Femur (tissue), 1 donor: ENCODE measurements around the gene SUPT7L.
A peak's percentile ranks its signal among the peaks of the same experiment; 100 is the strongest.

Experiments
- DNase-seq: peaks from one replicate; pipeline ENCODE4 v3.0.0-alpha.2; 2017

The SUPT7L gene, protein sequence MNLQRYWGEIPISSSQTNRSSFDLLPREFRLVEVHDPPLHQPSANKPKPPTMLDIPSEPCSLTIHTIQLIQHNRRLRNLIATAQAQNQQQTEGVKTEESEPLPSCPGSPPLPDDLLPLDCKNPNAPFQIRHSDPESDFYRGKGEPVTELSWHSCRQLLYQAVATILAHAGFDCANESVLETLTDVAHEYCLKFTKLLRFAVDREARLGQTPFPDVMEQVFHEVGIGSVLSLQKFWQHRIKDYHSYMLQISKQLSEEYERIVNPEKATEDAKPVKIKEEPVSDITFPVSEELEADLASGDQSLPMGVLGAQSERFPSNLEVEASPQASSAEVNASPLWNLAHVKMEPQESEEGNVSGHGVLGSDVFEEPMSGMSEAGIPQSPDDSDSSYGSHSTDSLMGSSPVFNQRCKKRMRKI

DNA sequence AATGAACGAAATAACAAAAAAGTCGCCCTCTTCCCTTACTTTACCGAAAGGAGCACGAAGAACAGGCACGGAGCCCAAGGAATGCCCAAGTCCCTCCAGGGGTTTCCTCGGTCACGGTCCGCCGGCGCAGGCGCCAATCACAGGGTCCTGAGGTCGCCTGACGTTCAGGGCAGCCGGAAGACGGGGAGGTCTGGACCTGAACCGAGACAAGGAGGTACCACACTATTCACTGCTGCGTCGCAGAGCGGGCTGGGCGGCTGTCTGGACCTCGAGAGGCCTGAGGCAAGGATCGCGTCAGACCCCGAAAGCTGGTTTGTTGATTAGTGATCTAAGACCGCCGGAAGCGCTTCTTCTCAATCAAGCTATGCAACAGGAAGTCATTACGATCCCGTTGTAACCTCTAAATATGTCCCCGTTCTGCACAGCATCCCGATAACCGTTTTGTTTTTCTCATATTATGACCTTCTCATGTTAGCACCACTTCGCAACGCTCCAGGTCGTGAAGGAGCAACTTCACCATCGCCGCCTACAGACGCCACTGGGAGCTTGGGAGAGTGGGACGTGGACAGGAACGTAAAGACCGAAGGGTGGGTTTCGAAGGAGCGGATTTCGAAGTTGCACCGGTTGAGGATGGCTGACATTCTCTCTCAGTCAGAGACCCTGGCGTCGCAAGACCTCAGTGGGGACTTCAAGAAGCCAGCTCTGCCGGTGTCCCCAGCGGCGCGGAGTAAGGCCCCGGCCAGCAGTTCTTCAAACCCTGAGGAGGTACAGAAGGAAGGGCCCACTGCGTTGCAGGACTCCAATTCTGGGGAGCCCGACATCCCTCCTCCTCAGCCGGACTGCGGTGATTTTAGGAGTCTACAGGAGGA is at the start of gene SUPT7L, which contains the start of gene SLC4A1AP:
SUPT7L (minus strand) TSS at position 330 of the 869 bp plus-strand sequence. CDS start 1,422 bp downstream, outside the sequence.
SLC4A1AP (plus strand) TSS at position 605 of the 869 bp plus-strand sequence; CDS start at position 631, 26 bp downstream.
- peak; percentile 84 for DNase-seq

GRCh38 chr2:27713201-27713600 is 49.8 kb upstream of the SUPT7L start:
- no peak for DNase-seq

DNA sequence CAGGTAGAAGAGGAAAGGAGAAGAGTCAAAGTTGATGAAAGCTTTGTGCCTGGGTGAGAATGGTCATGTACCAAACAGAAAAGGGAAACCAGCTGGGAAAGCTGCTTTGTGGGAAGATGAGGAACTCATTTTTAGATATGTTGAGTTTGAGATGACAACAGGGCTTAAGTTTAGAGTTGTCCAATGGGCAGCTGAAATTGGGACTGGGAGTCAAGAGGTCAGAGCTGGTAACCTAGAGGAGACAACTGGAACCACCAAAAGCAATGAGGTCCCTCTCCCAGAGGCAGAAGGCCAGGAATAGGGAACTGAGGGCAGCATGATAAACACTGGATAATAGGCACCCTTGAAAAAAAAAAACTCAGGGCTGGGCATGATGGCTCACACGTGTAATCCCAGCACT is 49.1 kb upstream of the SUPT7L start:
- no peak for DNase-seq

- DNase-seq = no peak
Measured at GRCh38 chr2:27711804-27712203, 48.4 kb upstream of the SUPT7L start.

DNA sequence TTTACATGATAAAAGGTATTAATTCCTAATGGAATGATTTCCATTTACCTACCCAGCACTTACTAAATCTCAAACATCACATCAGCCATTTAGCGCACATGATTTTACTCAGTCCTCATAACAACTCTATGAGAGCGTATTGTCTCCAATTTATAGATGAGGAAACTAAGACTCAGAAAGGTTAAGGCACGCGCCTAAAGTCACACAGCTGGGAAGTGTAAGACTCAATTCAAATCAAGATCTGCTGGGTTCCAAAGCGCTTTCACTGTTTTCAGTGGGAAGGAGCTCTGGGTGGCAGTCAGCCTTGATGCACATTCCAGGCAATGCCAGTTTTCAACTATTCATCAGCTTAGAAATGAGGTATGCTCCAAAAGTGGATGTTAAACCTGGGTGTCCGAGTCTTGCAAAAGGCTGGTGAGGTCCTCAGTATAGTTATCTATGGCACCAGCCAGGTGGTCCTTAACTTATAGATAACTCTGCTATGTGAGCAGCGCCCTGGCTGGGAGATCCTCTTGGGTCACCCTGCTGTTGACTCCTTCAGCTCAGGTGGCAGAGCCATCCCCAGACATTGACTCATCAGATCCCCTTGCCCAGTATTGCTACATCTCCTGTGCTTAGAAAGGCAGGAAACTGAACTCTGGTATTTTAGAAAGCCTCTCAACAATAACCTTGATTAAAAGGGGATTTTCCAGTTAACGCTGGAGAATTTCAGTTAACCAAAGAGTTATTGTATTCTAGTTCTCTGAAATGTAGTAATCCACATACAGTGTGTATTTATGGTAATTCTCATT is 47.4 kb upstream of the SUPT7L start:
- DNase-seq = no peak

DNA sequence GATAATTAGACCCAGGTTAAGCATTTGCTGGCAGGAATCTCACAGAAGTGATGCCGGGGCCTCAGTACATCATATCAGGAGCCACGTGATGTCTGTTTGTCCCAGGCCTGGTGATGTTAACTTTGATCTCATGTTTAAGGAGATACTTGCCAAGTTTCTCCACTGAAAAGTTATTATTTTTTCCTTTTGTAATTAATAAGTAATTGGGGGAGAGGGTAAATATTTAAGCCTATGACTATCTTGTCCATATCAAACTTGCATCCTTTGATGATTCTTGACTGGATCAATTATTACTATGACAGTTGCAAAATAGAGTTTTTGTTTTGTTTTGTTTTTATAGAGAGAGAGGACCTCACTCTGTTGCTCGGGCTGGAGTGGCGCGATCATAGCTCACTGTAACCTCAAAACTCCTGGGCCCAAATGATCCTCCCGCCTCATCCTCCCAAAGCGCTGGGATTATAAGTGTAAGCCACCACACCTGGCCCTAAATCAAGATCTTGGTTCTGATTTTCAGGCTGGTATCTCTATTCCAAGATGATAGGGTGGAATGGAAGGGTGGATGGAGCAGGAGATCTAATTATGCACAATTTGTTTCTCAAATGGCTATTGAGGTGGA is 46.7 kb upstream of the SUPT7L start:
- no peak for DNase-seq

DNA sequence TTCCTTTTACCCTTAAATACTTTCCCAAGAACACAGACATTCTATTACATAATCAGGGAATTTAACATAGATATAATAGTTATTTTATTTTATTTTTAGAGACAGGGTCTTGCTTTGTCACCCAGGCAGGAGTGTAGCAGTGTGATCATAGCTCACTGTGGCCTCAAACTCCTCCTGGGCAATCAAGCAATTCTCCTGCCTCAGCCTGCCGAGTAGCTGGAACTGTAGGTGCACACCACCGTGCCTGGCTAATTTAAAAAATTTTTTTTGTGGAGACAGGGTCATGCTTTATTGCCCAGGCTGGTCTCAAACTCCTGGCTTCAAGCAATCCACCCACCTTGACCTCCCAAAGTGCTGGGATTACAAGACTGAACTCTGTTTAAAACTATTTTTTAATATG is 45.9 kb upstream of the SUPT7L start:
- no peak for DNase-seq

GRCh38 chr2:27708666-27709065 is 45.3 kb upstream of the SUPT7L start:
- DNase-seq = no peak

GRCh38 chr2:27708257-27708654 is 44.8 kb upstream of the SUPT7L start:
- DNase-seq = no peak

DNA sequence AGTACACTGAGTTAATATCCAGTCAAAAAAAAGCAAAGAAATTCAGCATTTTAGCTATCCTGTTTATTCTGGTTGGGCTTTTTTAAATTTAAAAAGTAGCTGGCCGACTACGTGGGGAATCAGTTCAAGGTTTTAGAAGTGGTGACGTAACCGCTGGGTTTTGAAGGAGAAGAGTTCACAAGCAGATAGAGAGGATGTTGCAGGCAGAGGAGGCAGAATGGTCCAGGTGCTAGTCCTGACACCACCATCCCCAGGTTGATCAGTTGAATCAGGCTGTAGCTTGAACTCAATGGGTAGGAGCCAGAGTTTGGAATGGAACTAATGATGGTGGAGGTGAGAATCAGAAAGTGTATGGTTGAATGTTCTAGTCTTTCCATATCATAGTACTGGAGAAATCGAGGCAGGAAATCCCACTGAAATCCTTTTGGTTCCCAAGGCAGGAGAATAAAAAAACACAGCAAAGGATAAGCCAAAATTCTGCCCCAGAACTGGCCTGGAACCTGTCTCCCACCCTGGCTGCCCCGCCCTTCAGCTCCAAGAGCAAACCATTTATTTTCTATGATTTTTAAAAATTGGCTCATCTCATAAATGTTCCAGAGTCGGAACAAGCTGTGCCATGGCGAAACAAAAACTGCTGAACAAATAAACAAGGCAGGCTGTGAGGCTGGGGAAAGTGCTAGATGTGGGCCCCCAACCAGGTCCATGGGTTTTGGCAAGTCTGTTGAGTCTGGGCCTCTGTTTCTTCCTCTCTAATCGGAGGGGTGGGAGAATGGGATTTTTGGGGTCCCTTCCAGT is 44.2 kb upstream of the SUPT7L start:
- no peak for DNase-seq

DNA sequence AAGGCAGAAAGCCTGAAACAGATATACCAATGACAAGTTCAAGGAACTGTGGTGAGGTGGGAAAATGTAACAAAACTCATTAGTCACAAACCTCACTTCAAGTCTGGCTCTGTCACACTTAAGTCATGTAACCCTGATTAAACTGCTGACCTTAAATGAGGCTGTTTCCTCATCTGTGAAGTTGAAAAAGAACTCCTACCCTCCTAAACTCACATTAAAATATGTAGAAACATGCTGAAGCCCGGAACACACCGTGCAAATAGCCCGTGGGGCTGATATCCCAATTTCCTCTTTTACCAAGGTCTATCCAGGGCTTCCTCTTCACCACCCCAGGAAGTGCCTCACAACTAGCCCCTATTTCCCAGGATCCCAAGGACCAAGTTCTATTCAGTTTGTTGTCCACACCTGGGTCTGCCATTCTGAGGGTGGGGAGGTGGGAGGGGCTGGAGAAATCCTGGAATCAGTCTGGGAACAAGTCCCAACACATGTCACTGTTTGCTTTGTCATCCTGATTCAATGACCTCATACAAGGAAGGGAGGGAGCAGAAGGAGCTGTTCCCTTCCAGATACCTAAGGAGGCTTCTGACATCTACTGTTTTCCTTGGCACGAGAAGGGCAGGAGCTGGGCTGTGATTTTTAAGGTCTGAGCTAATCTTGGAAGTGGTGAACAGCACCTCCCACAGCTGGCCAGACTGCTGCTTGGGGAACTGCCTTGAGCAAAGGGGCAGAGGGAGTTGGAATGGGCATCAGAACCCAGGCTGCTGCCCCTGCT is 42.6 kb upstream of the SUPT7L start:
- peak; percentile 53 for DNase-seq

DNA sequence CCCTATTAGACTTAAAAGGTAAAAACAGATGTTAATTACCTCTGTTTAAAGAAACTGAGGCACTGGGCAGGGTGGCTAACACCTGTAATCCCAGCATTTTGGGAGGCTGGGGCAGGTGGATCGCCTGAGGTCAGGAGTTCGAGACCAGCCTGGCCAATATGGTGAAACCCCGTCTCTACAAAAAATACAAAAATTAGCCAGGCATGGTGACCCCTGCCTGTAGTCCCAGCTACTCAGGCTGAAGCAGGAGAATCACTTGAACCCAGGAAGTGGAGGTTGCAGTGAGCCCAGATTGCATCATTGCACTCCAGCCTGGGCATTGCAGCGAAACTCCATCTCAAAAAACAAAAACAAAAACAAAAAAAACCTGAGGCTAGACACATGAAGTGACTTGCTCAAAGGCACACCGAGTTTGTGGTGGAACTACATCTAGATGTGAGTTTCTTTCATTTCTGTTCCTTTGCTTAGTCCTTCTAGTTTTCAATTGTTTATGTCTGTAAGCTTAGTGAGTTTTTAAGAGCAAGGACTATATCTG is 41.0 kb upstream of the SUPT7L start:
- DNase-seq = no peak

DNA sequence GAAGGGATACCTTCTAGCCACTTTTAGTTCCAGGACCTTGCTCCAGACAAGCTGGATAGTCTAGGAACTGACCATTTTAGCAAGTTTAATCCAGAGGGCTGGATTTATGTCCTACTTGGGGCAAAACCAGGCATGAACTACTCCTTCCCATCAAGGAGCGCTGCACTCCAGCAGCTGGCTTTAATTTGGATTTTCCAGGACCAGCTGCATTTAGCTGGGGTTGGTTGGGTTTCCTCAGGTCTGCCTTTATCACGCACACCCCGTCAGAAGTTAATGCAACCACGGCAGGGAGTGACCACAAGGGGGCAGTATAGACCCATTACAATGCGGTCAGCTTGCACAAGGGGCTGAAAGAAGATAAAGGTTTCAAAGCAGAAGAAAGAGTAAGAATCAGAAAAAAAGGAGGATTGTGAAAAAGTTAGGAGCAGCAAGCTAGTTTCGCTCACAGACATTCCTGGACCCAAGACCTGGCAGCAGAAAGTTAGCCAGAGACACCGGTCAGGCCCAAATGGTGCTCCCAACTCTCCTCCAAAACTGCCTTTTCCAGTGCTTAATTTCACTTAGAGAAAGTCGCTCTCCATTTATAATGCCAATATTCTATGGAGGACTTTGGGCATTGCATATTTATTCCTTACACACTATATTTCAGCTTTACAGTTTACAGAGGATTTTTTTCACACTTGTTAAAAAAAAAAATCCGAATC is 40.4 kb upstream of the SUPT7L start:
- DNase-seq = peak; percentile 90

DNA sequence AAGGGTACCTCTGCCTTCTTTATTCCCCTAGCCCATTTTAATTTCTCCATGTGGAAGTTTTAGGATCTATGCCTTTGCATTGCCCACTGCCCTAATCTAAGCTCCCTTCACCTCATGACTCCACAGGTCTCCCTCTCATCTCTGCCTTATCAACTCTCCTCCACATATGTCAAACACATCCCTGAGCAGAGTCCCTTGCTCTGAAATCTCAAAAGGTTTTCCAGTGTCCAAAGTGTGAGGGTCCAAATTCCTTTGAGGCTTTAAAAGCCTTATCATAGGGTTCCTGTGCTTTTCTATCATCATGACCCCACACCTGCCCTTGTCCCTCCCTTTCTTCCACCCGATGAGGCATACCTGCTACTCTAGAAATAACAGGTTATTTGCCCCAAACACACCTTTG is 38.9 kb upstream of the SUPT7L start:
- DNase-seq = no peak

DNA sequence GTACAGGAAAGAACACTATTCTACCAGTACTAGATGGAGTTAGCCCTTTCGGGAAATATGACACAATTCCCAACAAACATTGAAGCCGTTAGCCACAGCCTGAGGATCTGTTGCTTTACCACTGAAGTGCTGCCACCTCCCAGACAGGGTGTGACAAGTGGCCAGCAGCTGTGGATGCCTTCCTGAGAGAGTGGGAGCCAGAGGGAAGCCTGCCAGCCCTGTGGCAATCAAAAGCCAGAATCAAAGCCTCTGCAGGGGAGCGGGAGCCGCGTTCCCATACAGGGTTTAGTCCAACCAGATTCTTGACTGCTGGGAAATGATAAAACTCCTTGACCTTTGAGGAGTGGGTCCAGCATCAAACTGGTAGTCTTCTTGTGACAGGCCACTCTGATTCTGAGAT is 38.3 kb upstream of the SUPT7L start:
- DNase-seq = peak; percentile 77

GRCh38 chr2:27697660-27698059 is 34.2 kb upstream of the SUPT7L start:
- DNase-seq = no peak

DNA sequence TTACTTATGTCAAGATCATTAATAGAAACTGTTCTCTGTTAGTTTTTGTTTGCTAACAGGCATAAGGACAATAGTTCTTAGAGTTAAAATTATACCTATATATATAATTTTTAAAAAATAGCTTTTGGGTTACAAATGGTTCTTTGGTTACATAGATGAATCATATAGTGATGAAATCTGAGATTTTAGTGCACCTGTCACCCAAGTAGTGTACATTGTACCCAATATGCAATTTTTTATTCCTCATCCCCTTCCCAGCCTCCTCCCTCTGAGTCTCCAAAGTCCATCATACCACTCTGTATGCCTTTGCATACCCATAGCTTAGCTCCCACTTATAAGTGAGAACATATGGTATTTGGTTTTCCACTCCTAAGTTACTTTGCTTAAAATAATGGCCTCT is 26.6 kb upstream of the SUPT7L start:
- no peak for DNase-seq

DNA sequence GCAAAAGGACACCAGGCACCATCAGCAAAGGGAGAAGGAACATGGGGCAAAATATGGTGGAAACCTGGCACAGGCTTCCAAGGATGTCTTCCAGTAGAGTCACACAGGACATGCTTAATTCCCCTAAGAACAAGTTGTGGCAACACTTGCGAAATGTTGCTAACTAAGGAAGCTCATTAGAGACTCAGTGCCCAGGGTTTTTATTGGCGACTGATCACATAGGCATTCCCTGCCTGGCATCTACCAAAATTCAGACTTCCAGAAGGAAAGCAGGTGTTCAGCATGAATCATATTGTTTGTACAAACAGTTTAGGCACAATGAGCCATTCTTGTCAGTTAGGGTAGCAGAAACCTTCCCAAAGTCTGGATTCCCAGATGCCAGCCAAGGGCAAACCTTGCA is 26.0 kb upstream of the SUPT7L start:
- no peak for DNase-seq

DNA sequence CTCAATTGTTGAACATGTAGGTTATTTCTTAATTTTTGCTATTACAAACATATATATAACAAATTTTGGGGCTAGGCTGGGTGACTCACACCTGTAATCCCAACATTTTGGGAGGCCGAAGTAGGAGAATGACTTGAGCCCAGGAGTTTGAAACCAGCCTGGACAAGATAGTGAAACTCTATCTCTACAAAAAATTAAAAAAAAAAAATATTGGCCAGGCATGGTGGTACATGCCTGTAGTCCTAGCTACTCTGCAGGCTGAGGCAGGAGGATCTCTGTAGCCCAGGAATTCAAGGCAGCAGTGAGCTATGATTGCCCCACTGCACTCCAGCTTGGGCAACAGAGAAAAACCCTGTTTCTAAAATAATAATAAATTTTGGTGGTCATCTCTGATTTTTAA is 23.8 kb upstream of the SUPT7L start:
- no peak for DNase-seq

- no peak for DNase-seq
Measured at GRCh38 chr2:27685577-27685976, 22.2 kb upstream of the SUPT7L start.
